NCI-H748 (cell line): ENCODE data around the gene ISM1.

Source experiments
- DNase-seq: peaks from one replicate; lab custom pipeline; 2025; ENCODE audit not compliant: unreplicated experiment; lab: John Stamatoyannopoulos, UW

The ISM1 gene

DNA sequence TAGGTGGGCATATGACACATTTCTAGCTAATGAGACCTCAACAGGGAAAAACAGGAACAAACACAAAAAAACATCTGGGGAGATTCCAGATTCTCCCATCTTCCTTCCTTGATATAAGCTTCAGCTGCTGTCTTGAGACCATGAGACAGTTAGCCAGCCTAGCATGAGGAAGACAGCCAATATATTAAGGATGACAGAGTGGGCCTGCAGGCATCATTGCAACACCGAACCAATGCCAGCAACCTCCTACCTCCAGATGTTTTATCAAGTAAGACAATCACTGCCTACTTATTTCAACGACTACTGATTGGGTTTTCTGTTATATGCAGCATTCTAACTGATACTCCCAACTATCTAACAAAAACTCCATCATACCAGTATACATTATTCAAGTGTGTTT is 119.0 kb downstream of the ISM1 start:
- no peak for DNase-seq

- DNase-seq: no peak
Observed at GRCh38 chr20:13341737-13342393, 120.8 kb downstream of the ISM1 start.

DNA sequence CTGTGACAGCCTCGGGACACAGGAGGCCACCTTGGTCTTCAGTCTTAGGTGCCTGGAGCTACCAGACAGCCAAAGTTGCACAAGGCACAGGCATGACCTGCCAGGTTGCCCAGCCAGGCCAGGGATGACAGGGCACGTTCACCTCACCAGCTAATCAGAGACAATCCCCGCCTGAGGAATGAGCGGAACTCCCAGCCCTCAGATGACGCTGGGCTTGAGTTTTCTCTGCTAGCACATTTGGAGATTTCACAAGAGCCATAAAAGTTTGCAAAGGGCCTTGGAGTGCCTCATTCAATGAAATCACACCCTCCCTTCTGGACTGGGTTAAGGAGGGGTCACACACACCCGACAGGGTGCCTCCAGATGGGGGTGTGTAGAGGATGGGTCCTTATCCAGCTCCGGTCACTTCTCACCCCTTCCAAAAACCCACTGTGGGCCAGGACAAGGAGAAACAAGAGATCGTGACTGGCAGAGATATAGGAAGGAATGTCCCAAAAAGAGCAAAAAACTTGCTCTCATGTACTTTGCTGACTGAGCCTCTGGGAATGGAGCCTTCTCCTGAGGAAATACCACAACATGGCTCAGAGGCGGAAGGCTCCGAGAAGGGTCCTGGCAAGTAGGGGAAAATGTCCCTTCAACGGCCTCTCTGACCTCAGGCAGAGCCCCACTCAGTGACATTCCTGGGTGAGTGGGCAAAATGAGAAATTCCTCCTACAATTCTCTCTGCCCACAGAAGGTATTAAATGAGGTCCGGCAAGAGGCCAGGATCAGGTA is 121.6 kb downstream of the ISM1 start:
- no peak for DNase-seq

DNA sequence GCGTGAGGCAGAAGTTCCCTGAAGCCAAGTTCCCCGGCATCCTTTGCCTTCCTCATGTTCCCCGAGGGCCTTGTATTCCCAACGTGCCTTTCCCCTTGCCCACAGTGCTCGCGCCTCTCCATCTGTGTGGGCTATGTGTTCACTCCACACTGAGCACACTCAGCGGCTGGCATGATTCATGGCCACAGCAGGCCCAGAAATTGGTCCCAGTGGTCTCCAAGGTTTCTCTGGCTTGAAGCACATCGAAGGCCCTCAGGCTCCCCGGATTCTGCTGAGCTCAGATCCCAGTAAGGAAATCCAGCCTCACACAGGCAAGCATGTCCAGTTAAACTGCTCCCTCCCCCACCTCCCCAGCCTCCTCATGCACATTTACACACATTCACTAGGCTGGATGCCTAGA is 123.6 kb downstream of the ISM1 start:
- DNase-seq: no peak

DNA sequence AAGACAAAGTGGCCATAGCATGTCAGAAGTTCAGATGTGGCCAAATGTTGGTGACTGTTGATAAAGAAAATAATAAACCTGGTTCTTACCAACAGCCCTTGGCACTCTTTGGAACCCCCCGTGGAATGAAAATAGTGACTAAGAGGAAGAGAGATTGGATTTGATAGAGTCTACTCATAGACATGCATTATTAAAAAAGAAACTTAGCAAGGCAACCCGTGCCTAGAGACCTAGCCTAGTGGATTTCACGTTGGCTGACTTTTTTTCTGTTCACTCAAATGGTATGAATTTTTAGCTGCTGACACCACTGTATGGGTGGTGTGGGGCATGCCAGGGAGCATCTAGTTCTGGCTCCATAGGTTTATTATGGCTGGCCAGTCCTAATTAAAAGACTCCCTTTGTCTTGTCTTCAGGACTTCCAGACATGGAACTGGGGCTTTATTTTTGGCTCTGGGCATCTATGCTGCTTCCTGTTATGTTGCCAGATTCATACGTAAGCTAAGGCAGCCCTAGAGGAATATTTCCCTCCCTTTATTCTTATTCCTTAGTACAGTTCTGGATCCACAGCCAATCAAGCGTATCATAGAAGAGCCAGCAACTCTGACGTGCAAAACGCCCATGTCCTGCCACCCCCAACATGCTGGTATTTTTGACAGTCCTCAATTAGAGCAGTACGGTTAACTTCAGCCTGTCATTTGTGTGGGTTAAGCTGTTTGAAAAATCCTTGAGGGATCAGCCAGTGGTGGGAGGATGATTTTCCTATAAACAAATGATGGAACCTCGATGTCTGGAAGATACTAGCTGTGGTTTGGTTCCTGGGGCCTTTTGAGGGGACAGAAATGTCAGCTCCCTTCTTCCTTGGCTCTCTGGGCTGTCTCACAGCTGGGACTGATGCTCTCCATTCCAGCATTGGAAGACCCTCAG is 127.5 kb downstream of the ISM1 start:
- no peak for DNase-seq

DNA sequence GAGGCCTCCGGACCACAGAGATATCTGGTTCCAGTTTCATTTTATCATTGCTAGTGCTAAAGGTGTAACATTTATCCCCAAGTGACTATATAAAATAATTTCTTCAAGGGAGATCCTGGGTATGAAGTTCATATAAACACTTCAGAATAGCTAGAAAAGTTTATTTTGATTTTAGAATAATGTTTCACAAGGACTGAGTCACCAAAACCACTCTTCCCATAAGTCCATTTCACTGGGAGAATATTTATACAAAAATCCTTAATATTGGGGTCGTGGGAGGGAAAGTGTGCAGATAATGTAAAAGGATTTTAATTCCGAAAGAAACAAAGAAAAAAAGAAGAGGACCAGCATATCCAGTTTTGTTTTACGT is 128.1 kb downstream of the ISM1 start:
- no peak for DNase-seq
